Kidney capillary endothelial cell (primary cell): ENCODE data around the gene DISC1.

Source experiments
- DNase-seq: peaks from one replicate; pipeline ENCODE4 v3.0.0-alpha.2; 2018; ENCODE audit warnings: low spot score

Gene DISC1

GRCh38 chr1:231822041-231822440 is 195.5 kb downstream of the DISC1 start:
- DNase-seq: no peak

- DNase-seq: no peak
These were observed 200.0 kb downstream of the DISC1 start for GRCh38 chr1:231826566-231826965.

GRCh38 chr1:231827337-231828105 is 200.9 kb downstream of the DISC1 start:
- DNase-seq: peak; percentile 85

- peak; percentile 98 for DNase-seq
These were observed 201.8 kb downstream of the DISC1 start for GRCh38 chr1:231828182-231828920.

- DNase-seq: no peak
These were observed 202.7 kb downstream of the DISC1 start for GRCh38 chr1:231829332-231829731.

GRCh38 chr1:231836227-231836893 is 209.8 kb downstream of the DISC1 start:
- DNase-seq: no peak

GRCh38 chr1:231838521-231838920 is 211.9 kb downstream of the DISC1 start:
- DNase-seq: no peak

- DNase-seq: no peak
These were observed 213.4 kb downstream of the DISC1 start for GRCh38 chr1:231839999-231840398.

GRCh38 chr1:231841616-231842344 is 215.2 kb downstream of the DISC1 start:
- DNase-seq: no peak

GRCh38 chr1:231842441-231842840 is 215.9 kb downstream of the DISC1 start:
- no peak for DNase-seq

- DNase-seq: peak; percentile 67
These were observed 218.5 kb downstream of the DISC1 start for GRCh38 chr1:231844986-231845502.

GRCh38 chr1:231847612-231848397 is 221.2 kb downstream of the DISC1 start:
- DNase-seq: no peak

GRCh38 chr1:231849981-231850380 is 223.4 kb downstream of the DISC1 start:
- no peak for DNase-seq

GRCh38 chr1:231850786-231851185 is 224.2 kb downstream of the DISC1 start:
- DNase-seq: no peak

GRCh38 chr1:231853588-231854207 is 227.1 kb downstream of the DISC1 start:
- DNase-seq: no peak

GRCh38 chr1:231855361-231855760 is 228.8 kb downstream of the DISC1 start:
- no peak for DNase-seq

GRCh38 chr1:231855926-231856325 is 229.3 kb downstream of the DISC1 start:
- no peak for DNase-seq

GRCh38 chr1:231856426-231856825 is 229.8 kb downstream of the DISC1 start:
- DNase-seq: no peak

GRCh38 chr1:231856894-231857293 is 230.3 kb downstream of the DISC1 start:
- no peak for DNase-seq

GRCh38 chr1:231857609-231858135 is 231.1 kb downstream of the DISC1 start:
- no peak for DNase-seq
